Fibroblast of lung (primary cell): Measurements from ENCODE around the gene IL17RB. TPM values are rescaled to one million over a fixed set of nuclear protein-coding genes. Genes with fewer than 3 reads are reported as not detected.

Experiments used
- DNase-seq, 2 donors: peaks; one replicate each; pipeline versions ENCODE4 v3.0.0 to v3.0.0-alpha.2; 2010; ENCODE audit warnings: low read depth in 2 of 2
- H2AFZ ChIP-seq: 2 replicates; pipeline ENCODE4 v1.5.1; 2012; ENCODE audit warnings: low read length, control low read depth, inconsistent platforms
- H3K27ac ChIP-seq: 2 replicates; pipeline ENCODE4 v1.5.1; 2011; ENCODE audit warnings: low read length, control low read depth; ENCODE audit not compliant: insufficient read depth
- H3K27me3 ChIP-seq: 2 replicates; pipeline ENCODE4 v1.5.1; 2011; ENCODE audit warnings: mild to moderate bottlenecking, low read length; ENCODE audit not compliant: control insufficient read depth, insufficient read depth
- H3K36me3 ChIP-seq: 2 replicates; pipeline ENCODE4 v1.5.1; 2011; ENCODE audit warnings: low read length; ENCODE audit not compliant: control insufficient read depth, insufficient read depth
- H3K4me1 ChIP-seq: 2 replicates; pipeline ENCODE4 v1.5.1; 2011; ENCODE audit warnings: low read length; ENCODE audit not compliant: control insufficient read depth, insufficient read depth; ENCODE audit errors: extremely low read depth
- H3K4me2 ChIP-seq: 2 replicates; pipeline ENCODE4 v1.5.1; 2011; ENCODE audit warnings: low read length, control low read depth; ENCODE audit not compliant: insufficient read depth; ENCODE audit errors: extremely low read depth
- H3K4me3 ChIP-seq, 4 experiments: fragments of 200-600 bp in 1 of 4; sonication (generic) in 1 of 4; replicated peaks in 1 of 4; 2 replicates each; pipeline ENCODE4 v1.5.1; 2011 to 2016; ENCODE audit warnings: low read length in 4 of 4, low read depth in 3 of 4, mild to moderate bottlenecking in 3 of 4, control low read depth in 2 of 4, inconsistent platforms in 1 of 4, mixed read lengths in 1 of 4; ENCODE audit not compliant: insufficient read depth in 1 of 4; ENCODE audit errors: control extremely low read depth in 1 of 4
- H3K79me2 ChIP-seq: 2 replicates; pipeline ENCODE4 v1.5.1; 2012; ENCODE audit warnings: mild to moderate bottlenecking, low read length, inconsistent platforms; ENCODE audit not compliant: control insufficient read depth, insufficient read depth
- H3K9ac ChIP-seq: 2 replicates; pipeline ENCODE4 v1.5.1; 2011; ENCODE audit warnings: mild to moderate bottlenecking, low read length, control low read depth; ENCODE audit not compliant: insufficient read depth
- H3K9me3 ChIP-seq: 2 replicates; pipeline ENCODE4 v1.5.1; 2012; ENCODE audit warnings: low read depth, low read length; ENCODE audit not compliant: control insufficient read depth, insufficient read depth
- H4K20me1 ChIP-seq: 2 replicates; pipeline ENCODE4 v1.5.1; 2011; ENCODE audit warnings: low read length; ENCODE audit not compliant: control insufficient read depth, insufficient read depth; ENCODE audit errors: extremely low read depth
- CTCF ChIP-seq, 2 donors: IDR thresholded peaks in 1 of 2; conservative IDR thresholded peaks in 1 of 2; 1 replicate in 1 of 2; 2 replicates in 1 of 2; pipeline ENCODE4 v1.5.1; 2011 to 2012; ENCODE audit warnings: low read length in 2 of 2, control low read depth in 1 of 2, inconsistent platforms in 1 of 2, low read depth in 1 of 2, mild to moderate bottlenecking in 1 of 2
- EZH2 ChIP-seq: IDR thresholded peaks from 2 replicates; pipeline ENCODE4 v1.5.1; 2012; ENCODE audit warnings: low read length, control low read depth, mild to moderate bottlenecking; ENCODE audit errors: missing control alignments
- polyA plus RNA-seq, 2 donors: library from polyadenylated mRNA; depleted of rRNA in 1 of 2; stranded (reverse) in 1 of 2; unstranded in 1 of 2; fragments of >200 nt; gene quantifications; 2 replicates each; pipeline ENCODE4 v1.2.1, GENCODE V29; 2011 to 2012; ENCODE audit warnings: missing spikeins in 1 of 2
- total RNA-seq: library from RNA; depleted of rRNA; stranded (reverse); fragments of >200 nt; gene quantifications from 2 replicates; pipeline ENCODE4 v1.2.1, GENCODE V29; 2014

IL17RB gene
- total and polyA plus RNA-seq, 2 donors (not counting 1 experiment from before 2014, with no cell fraction given) = 0.32 to 0.33 TPM

- no peaks in the 10 kb centered on the region for H4K20me1 ChIP-seq
- no peaks in the 10 kb centered on the region for H3K9me3 ChIP-seq
- peak overlapping the region; percentile 93 for H3K4me2 ChIP-seq
- TF ChIP-seq EZH2 (no peak), CTCF (conservative IDR thresholded peaks at IDR 0.05 in 1 of 2, IDR thresholded peaks at IDR 0.05 in 1 of 2; ENCODE audit: low read depth in 1 of 2, low read length in 2 of 2) (no peak)
- peak overlapping the region; percentile 78 for H2AFZ ChIP-seq
- no peak for DNase-seq
- no peaks in the 10 kb centered on the region for H3K27me3 ChIP-seq
- peak overlapping the region; percentile 39 for H3K9ac ChIP-seq
- peaks cover 2% of the 10 kb centered on the region for H3K36me3 ChIP-seq
- peak overlapping the region; percentile 98 for H3K27ac ChIP-seq
- peaks cover 24% of the 10 kb centered on the region for H3K79me2 ChIP-seq
- peaks cover 4% of the 10 kb centered on the region for H3K4me1 ChIP-seq
- H3K4me3 ChIP-seq = peak overlapping the region; percentile 34 to 90 (median 84)
These were observed 45.9 kb downstream of the IL17RB start for GRCh38 chr3:53892286-53892637.

- no peaks in the 10 kb centered on the region for H3K9me3 ChIP-seq
- DNase-seq = no peak
- no peak overlapping the region for H2AFZ ChIP-seq
- no peaks in the 10 kb centered on the region for H4K20me1 ChIP-seq
- TF ChIP-seq CTCF (conservative IDR thresholded peaks at IDR 0.05 in 1 of 2, IDR thresholded peaks at IDR 0.05 in 1 of 2; ENCODE audit: low read depth in 1 of 2, low read length in 2 of 2) (no peak), EZH2 (no peak)
- H3K4me1 ChIP-seq = no peaks in the 10 kb centered on the region
- H3K27me3 ChIP-seq = no peaks in the 10 kb centered on the region
- H3K9ac ChIP-seq = no peak overlapping the region
- no peaks in the 10 kb centered on the region for H3K79me2 ChIP-seq
- no peak overlapping the region for H3K4me2 ChIP-seq
- no peak overlapping the region for H3K27ac ChIP-seq
- H3K4me3 ChIP-seq = no peak overlapping the region
- no peaks in the 10 kb centered on the region for H3K36me3 ChIP-seq
These were observed 53.4 kb downstream of the IL17RB start for GRCh38 chr3:53899750-53900149.

GRCh38 chr3:53900666-53901331 is 54.4 kb downstream of the IL17RB start:
- no peak for TF ChIP-seq CTCF (conservative IDR thresholded peaks at IDR 0.05 in 1 of 2, IDR thresholded peaks at IDR 0.05 in 1 of 2; ENCODE audit: low read depth in 1 of 2, low read length in 2 of 2)
- no peak for TF ChIP-seq EZH2
- Histone ChIP-seq H3K4me3 (no peak overlapping the region), H3K36me3 (no peaks in the 10 kb centered on the region), H3K9me3 (no peaks in the 10 kb centered on the region), H3K27ac (no peak overlapping the region), H3K79me2 (no peaks in the 10 kb centered on the region), H2AFZ (no peak overlapping the region), H3K27me3 (no peaks in the 10 kb centered on the region), H3K4me1 (no peaks in the 10 kb centered on the region), H3K4me2 (no peak overlapping the region), H4K20me1 (no peaks in the 10 kb centered on the region), H3K9ac (no peak overlapping the region)
- no peak for DNase-seq
